ELF-1 (cell line): ENCODE data around the gene TRPV5.

Source experiments
- DNase-seq: peaks from one replicate; pipeline ENCODE4 v3.0.0-alpha.2; 2016; ENCODE audit warnings: low read depth, low spot score

The TRPV5 gene

DNA sequence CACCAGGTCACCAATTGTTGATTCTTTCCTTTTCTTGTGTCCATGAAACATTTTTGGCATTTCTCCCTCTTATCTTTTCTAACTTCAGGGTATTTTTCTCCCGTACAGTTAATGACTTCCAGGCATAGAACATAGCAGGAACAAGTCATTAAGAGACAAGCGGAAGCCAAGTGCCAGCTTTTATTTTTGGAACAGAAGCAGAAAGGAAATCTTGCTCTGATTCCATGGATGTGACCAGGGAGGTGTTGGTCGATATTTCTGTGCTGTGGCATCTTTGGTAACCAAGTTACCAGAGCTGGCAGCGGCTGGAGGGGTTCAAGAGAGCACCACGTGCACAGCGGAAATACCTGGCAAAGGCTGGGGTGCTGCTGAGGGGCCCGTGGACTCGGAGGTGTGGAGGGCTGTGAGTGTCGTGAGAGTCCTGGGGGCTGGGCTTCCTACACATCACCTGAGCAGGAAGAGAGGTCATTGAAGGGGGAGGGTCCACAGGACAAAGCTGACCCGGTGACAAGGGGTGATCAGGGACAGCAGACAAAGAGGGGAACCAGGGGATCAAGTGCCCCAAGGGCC is 7.5 kb upstream of the TRPV5 start:
- no peak for DNase-seq

- peak; percentile 76 for DNase-seq
Measured at GRCh38 chr7:142939226-142939910, 5.8 kb upstream of the TRPV5 start, which contains the start of gene LLCFC1. Gene LLCFC1, plus strand, starts transcription at chr7:142939484. Its CDS starts 138 bp downstream, at chr7:142939622.

DNA sequence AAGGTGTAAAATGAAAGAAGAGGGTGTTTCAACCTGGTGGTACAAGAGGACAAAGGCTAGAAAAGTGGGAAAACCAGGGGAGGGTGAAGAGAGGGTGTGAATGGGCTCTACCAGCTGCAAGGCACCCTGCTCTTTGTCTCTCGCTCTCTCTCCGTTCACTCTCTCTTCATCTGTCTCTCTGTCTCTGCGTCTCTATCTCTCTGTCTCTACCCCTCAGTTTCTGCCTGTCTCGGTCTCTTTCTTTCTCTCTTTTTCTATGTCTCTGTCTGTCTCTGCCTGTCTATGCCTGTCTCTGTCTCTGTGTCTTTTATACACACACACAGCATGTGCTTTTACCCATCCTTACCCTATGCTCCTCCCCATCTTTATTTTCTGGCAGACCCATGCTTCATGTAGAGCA is 5.1 kb upstream of the TRPV5 start:
- DNase-seq: no peak

DNA sequence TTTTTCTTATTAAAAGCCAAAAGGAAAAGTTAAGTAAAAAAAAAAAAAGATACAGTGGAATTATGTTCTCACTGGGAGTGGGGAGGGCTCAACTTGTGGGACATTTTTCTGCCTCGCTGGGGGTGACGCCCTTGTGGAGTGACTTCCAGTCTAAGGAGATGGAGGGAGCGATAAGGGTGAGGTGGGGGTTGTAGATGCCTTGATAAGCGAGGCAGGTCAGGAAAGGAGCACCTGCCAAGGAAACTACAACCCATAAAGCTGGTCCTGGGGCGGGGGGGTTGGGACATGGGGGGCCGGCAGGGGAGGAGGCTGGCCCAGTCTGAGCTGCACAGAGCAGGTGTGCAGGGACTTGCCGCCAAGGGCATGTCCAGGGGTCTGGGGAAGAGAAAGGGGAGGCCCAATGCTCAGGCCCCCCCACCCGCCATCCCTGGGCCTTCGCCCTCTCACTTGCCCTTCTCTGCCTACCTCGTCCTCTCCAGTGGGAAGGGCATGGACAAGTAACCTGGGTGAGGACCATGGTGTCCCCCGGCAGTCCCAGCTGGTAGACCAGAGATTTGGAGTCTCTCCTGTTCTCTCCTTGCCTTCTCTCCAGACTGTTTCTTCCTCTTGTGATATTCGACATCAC is 2.5 kb upstream of the TRPV5 start:
- DNase-seq: no peak

DNA sequence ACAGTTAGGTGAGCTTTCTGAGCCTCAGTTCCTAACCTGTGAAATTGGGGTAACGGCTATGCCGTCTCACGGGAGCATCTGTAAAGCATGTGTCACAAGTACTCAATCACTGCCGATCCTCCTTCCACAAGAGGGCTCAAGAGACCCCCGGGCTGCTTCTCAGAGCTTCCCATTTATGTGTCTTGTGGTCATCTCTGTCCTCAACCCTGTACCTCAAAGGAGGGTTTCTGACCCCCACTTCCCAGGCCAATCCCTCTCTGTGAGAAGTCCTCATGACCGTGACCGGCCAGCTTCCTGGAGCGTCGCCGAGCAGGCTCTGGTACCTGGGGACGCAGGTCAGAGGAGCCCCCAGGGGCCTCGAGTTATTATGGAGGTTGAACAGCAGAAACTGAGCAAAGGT is 510 bp upstream of the TRPV5 start:
- no peak for DNase-seq

- DNase-seq: no peak
Measured at GRCh38 chr7:142933092-142933475, 462 bp downstream of the TRPV5 start.

DNA sequence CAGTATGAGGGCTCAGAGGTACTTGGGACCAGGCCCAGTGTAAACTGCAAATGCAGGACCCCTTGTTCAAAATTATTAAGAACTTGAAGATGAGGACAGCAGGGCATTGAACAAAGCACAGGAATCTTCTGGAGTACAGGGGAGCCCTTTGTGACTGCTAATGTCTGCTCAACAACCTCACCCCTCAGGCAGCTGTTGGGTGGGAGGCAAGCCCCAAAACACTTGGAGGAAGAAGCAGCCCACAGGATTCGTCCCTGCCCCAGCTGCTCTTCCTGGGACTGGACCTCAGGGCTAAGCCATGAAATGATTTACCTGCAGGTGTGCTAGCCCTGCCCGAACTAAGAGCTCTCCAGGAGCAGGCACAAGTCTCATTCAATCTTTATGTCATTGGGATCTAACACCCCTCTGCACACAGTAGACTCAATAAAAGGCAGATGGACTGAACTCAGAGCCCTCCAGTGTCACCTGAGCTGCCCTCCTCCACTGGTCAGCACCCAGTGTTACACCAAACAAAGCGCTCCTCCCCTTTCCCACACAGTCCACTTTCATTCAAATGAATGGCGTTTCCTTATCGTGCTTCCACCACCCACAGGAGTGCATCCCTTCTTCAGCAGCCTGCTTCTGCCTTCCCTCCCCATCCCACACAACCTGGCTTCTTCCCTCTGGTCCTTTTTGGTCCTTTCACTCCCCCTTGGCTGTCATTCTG is 1.0 kb downstream of the TRPV5 start:
- no peak for DNase-seq

- no peak for DNase-seq
Measured at GRCh38 chr7:142930126-142930730, 3.3 kb downstream of the TRPV5 start.

DNA sequence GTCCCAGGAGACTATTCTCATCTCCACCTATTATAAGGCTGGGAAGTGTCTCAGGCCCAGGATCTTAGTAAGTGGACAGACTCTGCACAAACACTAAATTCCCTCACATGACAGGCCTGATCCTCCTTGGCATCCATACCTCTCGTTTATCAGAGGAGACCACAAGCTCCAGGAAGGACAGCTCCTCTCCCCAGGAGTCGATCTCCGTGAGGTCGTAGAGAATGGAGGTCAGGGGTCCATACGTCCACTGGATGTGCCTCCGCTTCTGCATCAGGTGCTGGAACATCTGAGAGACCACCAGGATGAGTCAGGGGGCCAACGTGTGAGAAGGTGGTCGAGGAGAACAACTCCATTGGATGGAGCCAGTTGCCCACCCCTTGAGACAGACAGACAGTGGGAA is 5.6 kb downstream of the TRPV5 start:
- no peak for DNase-seq

DNA sequence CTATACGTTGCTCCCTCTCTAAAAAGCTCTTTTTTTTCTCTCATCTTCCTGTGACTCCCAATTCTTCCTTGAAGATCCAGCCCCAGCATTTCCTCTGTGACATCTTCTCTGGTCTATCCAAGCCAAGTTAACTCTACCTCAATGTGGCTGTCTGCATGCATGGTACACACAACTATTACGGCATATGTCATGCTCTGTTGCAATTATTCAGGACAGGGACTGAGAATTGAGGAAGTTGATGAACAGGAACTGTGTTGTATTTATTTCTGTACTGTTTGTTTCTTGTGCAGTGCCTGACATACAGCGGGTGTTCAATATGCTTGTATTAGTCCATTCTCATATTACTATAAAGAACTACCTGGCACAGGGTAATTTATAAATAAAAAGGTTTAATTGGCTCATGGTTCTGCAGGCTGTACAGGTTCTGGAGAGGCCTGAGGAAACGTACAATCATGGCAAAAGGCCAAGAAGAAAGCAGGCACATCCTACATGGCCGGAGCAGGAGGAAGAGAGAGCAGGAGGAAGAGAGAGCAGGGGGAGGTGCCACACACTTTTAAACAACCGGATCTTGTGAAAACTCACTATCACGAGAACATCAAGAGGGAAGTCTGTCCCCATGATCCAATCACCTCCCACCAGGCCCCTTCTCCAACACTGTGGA is 6.3 kb downstream of the TRPV5 start:
- DNase-seq: no peak

DNA sequence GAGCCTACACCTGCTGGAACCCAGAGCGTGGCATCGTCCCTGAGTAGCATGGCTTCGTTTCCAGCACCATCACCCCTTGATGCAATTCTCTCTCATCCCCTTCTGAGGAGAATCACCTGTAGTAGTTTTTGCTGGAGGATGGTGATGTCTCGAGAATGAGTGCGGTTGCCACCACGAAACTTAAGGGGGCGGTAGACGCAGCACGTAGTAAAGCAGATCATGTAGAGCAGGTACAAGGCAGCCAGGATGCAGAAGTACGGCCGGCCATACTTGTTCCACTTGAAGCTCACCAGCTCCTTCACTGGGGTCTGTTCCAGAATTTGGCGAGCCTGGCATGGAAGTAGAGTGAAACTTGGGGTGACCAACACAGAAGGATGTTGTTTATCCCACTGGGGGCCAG is 8.1 kb downstream of the TRPV5 start:
- DNase-seq: peak; percentile 36

DNA sequence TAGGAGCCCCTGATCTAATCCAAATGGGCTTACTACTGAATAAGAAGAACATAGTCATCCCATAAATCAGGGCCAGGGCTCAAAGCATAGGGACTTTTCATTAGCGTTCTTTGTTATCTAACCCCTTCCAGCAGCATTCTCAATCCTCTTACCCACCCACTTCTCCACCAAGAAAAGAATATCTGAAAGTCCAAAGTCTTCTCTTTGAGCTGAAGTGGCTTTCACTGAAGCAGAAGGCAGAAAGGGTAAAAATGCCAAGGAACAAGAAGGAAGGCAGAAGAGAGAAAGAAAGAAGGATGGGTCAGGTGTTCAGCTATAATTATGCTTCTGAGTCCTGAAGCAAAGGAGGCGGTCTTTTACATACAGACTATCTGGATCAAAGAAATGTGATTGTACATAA is 10.2 kb downstream of the TRPV5 start:
- DNase-seq: no peak

GRCh38 chr7:142919656-142920055 is 13.9 kb downstream of the TRPV5 start:
- no peak for DNase-seq

DNA sequence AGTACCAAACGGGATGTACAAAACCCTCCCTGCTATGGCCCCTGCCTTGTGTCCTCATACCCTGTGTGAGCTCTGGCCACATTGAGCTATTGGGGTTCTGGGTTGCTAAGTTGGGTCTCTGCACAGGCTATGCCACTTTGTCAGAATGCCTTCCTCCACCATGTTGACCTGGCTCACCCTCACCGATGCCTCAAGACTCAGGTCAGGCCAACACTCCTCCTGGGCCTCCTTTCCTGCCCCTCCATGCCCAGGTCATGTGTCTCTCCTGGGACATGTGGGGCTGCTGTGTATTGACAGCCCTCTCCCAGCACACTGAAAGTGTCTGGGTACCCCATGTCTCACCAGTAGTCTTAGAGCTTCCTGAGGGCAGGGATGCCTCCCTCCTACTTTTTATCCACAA is 14.6 kb downstream of the TRPV5 start:
- DNase-seq: no peak

GRCh38 chr7:142917447-142917846 is 16.1 kb downstream of the TRPV5 start:
- DNase-seq: no peak

DNA sequence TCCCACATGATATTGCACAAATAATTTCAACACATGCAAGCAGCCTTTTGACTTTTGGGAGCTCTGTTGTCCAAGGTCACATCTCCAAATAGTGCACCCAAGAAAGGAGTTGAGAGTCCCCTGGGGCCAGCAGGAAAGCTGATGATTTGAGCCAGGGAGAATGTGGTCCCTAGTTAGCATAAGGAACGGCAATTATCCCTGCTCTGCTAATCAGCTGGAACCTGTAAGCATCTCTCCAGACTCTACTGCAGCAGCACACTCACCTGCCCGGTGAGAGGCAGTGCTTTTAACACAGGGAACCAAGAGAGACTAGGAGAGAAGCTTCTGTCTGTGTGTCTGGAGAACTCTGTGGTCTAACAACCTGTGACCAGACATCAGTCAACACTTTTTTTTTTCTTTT is 17.0 kb downstream of the TRPV5 start:
- no peak for DNase-seq

GRCh38 chr7:142915315-142915714 is 18.2 kb downstream of the TRPV5 start:
- DNase-seq: no peak

GRCh38 chr7:142914121-142914520 is 19.4 kb downstream of the TRPV5 start:
- DNase-seq: no peak

DNA sequence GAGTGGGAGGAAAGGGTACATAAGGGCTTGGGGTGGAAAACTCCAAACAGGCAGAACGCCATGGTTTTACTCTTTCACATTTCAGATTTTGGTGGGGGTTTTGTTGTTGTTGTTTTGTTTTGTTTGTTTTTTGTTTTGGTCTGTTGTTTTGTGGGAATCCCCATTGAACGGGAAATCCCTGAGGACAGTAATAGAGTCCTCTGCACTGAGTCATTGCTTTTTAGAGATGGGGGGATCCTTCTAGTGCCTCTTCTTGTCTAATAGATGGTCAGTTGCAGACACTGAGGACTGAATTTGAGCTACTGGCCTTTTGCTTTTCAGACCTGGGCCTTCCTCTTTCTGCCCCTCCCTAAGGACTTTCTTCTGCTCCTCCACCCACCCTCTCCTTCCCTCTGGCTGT is 20.0 kb downstream of the TRPV5 start:
- no peak for DNase-seq

GRCh38 chr7:142913051-142913450 is 20.5 kb downstream of the TRPV5 start:
- no peak for DNase-seq

- DNase-seq: no peak
Measured at GRCh38 chr7:142910481-142910880, 23.1 kb downstream of the TRPV5 start.

GRCh38 chr7:142910031-142910433 is 23.5 kb downstream of the TRPV5 start:
- DNase-seq: no peak
